ENCODE data around the gene KDM5B.

The KDM5B gene

DNA sequence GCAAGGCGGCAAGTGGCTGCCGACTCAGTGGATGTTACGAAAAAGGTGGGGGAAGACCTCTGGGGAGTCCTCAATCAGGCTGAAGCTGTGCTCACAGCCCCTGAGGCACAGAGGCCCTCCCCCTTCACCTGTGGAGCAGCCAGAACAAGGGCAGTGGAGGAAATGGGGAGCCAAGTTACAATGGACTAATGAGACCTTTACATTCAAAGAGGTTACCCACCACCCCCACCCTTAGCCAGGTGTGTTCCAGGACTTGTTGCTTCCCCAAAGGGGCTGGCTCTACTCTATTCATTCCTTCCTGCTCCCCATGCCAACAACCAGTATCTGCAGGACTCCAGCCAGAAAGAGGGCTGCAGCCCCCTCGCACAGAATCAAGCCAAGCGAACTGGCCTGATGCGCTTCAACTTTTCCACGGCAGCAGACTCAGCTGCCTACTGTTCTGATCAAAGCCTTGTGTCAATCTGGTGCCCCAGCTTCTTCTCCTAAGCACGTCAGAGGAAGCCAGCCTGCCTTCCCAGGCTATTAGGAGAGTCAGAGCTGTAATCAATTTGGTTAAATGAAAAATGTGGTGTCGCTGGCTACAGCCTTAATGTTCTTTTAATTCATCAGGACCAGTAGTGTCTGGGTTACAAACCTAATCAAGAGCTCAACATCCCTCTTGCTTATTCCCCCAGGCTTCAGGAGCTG, 96.1 kb downstream of the KDM5B start:
- Histone ChIP-seq H3K4me1 (ENCODE audit: control insufficient read depth, insufficient read depth, low read length) (peaks cover 38% of the 10 kb centered on the region), H3K4me3 (ENCODE audit: low read depth, low read length) (no peak overlapping the region), H3K27me3 (ENCODE audit: control insufficient read depth, insufficient read depth, low read length) (peaks cover 48% of the 10 kb centered on the region), H3K9ac (ENCODE audit: low read depth, low read length) (no peak overlapping the region), H3K36me3 (ENCODE audit: control insufficient read depth, insufficient read depth, low read length) (no peaks in the 10 kb centered on the region), H3K27ac (ENCODE audit: low read depth, low read length) (no peak overlapping the region), H3K9me3 (ENCODE audit: control insufficient read depth, insufficient read depth, low read length) (no peaks in the 10 kb centered on the region)

DNA sequence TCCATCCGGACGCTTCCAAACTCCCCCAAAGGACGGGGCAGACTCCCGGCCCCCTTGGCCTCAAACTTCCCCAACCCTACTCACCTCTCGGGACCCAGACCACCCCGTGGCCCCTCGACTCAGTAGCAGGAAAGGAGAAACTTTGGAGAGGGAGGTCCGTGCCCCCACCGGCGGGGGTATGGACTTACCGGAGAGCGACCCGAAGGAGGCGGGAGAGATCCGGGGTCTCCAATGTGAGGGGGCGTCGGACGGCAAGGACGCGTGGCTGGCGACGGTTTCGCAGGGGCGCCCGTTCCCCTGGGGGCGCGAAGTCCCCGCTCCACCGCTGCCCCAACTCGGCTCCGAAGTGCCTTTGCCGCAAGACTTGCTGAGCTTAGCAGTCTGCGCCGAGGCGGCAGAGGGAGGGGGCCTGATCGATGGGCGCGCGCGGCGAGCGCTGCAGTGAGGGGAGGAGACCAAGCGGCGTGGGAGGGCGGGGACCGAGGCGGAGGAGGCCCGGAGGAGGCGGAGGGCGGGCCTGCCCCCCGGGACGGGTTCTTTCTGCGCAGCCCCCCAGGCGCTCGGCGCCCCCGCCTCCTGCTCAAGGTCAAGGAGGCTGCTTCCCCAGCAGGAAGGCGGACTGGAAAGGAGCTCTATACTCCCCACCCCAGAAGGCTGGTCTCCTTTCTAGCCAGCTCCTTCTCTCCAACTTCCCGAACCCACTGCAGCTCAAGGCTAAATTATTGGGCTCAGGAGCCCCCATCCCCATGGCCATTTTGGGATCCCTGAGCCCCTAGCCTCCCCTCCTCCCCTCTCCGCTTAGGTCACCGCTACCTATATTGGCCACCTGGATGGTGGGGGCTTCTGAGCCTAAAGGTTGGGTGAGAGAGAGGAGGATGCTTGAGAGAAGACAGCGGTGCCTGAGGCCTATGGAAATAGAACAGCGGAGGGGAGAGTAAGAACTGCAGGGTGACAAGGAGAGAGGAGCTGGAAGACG, 97.9 kb downstream of the KDM5B start, which contains the start of gene SYT2:
Gene SYT2, minus strand, starts transcription at position 385 of the 976 bp plus-strand sequence. CDS start 104,682 bp downstream, outside the sequence.
- H3K27me3 ChIP-seq (ENCODE audit: control insufficient read depth, insufficient read depth, low read length) = peaks cover 48% of the 10 kb centered on the region
- peak within 1 kb of the TSS; percentile 20; the same call in 1 of the 2 replicates for H3K9ac ChIP-seq (ENCODE audit: low read depth, low read length)
- no peaks in the 10 kb centered on the region for H3K36me3 ChIP-seq (ENCODE audit: control insufficient read depth, insufficient read depth, low read length)
- H3K27ac ChIP-seq (ENCODE audit: low read depth, low read length) = no peak within 1 kb of the TSS
- H3K9me3 ChIP-seq (ENCODE audit: control insufficient read depth, insufficient read depth, low read length) = no peaks in the 10 kb centered on the region
- H3K4me3 ChIP-seq (ENCODE audit: low read depth, low read length) = peak within 1 kb of the TSS; percentile 76
- peaks cover 31% of the 10 kb centered on the region for H3K4me1 ChIP-seq (ENCODE audit: control insufficient read depth, insufficient read depth, low read length)

DNA sequence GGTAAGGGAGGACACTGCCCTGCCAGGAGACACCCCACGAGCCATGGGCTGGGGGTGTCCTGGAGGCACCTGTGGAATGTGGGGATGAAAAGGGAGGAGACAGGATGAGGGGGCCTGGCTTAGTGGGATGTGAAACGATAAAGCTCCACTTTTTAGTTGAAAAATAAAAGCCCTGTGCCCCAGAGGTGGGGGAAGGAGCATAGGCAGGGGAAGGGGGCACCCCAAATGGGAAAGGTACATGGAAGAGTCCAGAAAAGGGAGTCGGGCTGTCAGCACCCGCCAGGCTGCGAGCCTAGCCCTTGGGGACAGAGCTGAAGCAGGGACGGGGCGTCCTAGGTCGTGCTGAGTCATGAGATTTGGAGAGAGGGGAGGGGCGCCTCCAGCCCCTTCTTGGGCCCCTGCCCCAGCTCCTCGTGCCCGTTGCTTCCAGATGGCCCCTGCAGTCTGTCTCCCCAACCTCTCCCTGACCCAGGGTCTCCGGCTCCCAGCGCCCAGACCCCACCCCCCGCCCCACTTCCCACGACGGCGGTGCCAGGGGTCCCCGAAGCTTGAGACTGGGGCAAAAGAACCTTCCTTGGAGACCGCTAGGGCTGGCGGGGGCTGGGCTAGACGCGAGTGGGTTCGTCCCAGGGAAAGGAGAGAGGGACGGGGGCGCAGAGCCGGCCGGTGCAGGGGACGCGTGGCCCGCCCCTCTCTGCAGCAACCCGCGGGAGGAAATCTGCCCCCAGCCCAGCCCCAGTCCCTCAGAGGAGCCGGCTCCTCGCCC, 98.8 kb downstream of the KDM5B start:
- H3K4me3 ChIP-seq (ENCODE audit: low read depth, low read length) = peak overlapping the region; percentile 76
- H3K4me1 ChIP-seq (ENCODE audit: control insufficient read depth, insufficient read depth, low read length) = peaks cover 37% of the 10 kb centered on the region

DNA sequence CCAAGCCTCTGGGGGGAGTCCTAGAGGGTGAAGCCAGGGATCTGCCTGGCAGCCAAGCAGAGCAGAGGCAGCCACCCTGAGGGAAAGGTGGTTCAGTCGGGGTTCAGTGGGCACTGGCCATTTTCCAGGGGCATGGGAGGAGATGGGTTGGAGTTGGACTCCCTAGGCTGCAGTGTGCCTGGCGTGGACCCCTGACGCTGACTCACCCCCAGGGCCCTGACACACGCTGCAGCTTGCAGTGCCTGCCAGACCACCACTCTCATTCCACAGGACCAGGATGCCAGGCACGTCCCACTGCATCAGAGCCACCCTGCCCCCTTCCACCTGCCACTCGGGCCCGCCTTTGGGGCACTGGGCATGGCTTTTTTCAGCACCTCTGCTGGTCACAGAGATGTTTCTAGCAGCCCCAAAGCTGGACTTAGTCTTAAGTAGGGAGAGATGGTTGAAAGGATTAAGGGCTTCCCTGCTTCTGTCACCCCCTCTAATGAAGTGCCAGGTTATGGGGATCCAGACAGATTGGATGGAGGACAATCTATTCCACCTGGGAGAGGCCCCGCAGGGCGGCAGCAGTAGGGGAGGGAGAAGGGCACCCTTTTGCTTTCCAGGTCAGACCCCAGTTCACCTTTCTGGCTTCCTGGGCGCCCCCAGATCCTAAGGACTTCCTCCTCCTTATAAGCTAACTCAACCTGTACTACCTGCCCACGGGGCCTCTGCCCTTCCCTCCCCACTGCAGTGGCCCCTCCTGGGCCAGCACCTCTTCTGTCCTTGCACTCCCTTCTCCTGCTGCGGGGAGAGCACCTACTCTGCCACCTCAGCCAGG, 99.6 kb downstream of the KDM5B start:
- H3K36me3 ChIP-seq (ENCODE audit: control insufficient read depth, insufficient read depth, low read length) = no peaks in the 10 kb centered on the region
- H3K4me3 ChIP-seq (ENCODE audit: low read depth, low read length) = peak overlapping the region; percentile 76; the same call in 1 of the 2 replicates
- H3K9ac ChIP-seq (ENCODE audit: low read depth, low read length) = no peak overlapping the region

More for the DNA sequence above, 98.8 kb downstream of the KDM5B start:
- H3K9me3 ChIP-seq (ENCODE audit: control insufficient read depth, insufficient read depth, low read length) = no peaks in the 10 kb centered on the region
- H3K27me3 ChIP-seq (ENCODE audit: control insufficient read depth, insufficient read depth, low read length) = peaks cover 48% of the 10 kb centered on the region
- H3K27ac ChIP-seq (ENCODE audit: low read depth, low read length) = no peak overlapping the region
- H3K9ac ChIP-seq (ENCODE audit: low read depth, low read length) = 0 out of 2 replicates have a peak overlapping the region, but pooled peaks have one; percentile 20
- no peaks in the 10 kb centered on the region for H3K36me3 ChIP-seq (ENCODE audit: control insufficient read depth, insufficient read depth, low read length)

DNA sequence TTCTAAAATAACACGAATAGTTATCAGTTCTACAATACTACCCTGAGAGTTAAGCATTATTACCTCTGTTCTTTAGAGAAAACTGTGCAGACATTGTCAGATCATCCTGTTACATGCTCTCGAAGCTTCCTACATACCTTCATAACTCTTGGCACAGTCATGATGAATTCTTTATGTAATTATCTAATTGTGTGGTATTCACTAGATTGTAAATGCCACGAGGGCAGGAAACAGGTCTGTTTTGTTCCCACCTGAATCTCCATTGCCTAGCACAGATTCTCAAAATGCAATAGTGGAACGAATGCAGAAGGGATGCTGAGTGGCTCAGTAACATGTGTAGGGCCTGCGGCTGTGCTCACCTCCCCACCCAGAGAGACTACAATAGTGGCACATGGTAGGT, 101.4 kb downstream of the KDM5B start:
- H3K27ac ChIP-seq (ENCODE audit: low read depth, low read length) = no peak overlapping the region
- peaks cover 36% of the 10 kb centered on the region for H3K27me3 ChIP-seq (ENCODE audit: control insufficient read depth, insufficient read depth, low read length)
- no peaks in the 10 kb centered on the region for H3K9me3 ChIP-seq (ENCODE audit: control insufficient read depth, insufficient read depth, low read length)
- H3K4me3 ChIP-seq (ENCODE audit: low read depth, low read length) = no peak overlapping the region
- H3K9ac ChIP-seq (ENCODE audit: low read depth, low read length) = no peak overlapping the region
- H3K36me3 ChIP-seq (ENCODE audit: control insufficient read depth, insufficient read depth, low read length) = no peaks in the 10 kb centered on the region
- H3K4me1 ChIP-seq (ENCODE audit: control insufficient read depth, insufficient read depth, low read length) = peaks cover 22% of the 10 kb centered on the region

More for the DNA sequence above, 99.6 kb downstream of the KDM5B start:
- Histone ChIP-seq H3K9me3 (ENCODE audit: control insufficient read depth, insufficient read depth, low read length) (no peaks in the 10 kb centered on the region), H3K27ac (ENCODE audit: low read depth, low read length) (no peak overlapping the region), H3K4me1 (ENCODE audit: control insufficient read depth, insufficient read depth, low read length) (peaks cover 37% of the 10 kb centered on the region), H3K27me3 (ENCODE audit: control insufficient read depth, insufficient read depth, low read length) (peaks cover 48% of the 10 kb centered on the region)

DNA sequence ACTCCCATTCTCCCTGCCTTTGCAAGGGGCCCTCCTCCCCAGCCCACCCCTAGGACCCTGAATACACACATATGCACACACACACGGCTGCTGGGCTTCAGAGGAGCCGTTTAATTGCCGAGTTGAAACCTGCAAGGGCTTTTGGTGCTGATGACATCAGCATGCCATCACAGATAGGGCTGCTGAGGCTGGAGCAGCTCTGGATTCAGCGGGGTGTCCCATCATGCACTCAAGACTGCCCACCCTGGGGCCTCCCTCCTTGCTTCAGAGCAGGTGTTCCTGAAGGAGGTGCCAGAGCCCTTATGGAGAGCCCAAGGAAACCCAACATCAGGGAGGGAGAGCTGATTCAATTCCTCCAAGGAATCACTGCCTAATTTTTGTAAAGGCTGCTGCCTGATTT, 103.6 kb downstream of the KDM5B start:
- Histone ChIP-seq H3K27ac (ENCODE audit: low read depth, low read length) (no peak overlapping the region), H3K4me1 (ENCODE audit: control insufficient read depth, insufficient read depth, low read length) (peaks cover 12% of the 10 kb centered on the region; the same call in 1 of the 2 replicates), H3K4me3 (ENCODE audit: low read depth, low read length) (no peak overlapping the region), H3K36me3 (ENCODE audit: control insufficient read depth, insufficient read depth, low read length) (no peaks in the 10 kb centered on the region), H3K27me3 (ENCODE audit: control insufficient read depth, insufficient read depth, low read length) (peaks cover 15% of the 10 kb centered on the region), H3K9ac (ENCODE audit: low read depth, low read length) (no peak overlapping the region), H3K9me3 (ENCODE audit: control insufficient read depth, insufficient read depth, low read length) (no peaks in the 10 kb centered on the region)

DNA sequence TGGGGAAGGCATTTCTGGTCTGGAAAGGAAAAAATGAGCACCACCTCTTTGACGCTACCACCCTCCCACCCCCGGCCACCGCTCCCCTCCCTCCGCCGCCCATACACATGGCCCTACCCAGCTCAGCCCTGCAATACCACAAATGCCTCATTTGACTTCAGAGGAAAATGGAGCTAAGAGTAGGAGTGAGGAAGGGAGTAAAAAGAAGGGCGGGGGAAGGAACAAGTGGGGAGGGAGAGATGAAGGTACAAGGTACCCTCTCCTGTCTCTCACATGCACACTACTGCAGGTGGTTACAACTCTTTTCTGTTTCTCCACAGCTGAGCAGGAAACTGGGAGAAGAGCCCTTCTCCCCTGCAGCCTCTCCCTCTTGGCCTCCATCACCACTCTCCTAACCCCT, 105.0 kb downstream of the KDM5B start:
- peaks cover 7% of the 10 kb centered on the region; the same call in 1 of the 2 replicates for H3K4me1 ChIP-seq (ENCODE audit: control insufficient read depth, insufficient read depth, low read length)
- no peak overlapping the region for H3K9ac ChIP-seq (ENCODE audit: low read depth, low read length)
- H3K36me3 ChIP-seq (ENCODE audit: control insufficient read depth, insufficient read depth, low read length) = no peaks in the 10 kb centered on the region
- no peaks in the 10 kb centered on the region for H3K9me3 ChIP-seq (ENCODE audit: control insufficient read depth, insufficient read depth, low read length)
- no peak overlapping the region for H3K4me3 ChIP-seq (ENCODE audit: low read depth, low read length)
- H3K27me3 ChIP-seq (ENCODE audit: control insufficient read depth, insufficient read depth, low read length) = peaks cover 2% of the 10 kb centered on the region; the same call in 1 of the 2 replicates
- H3K27ac ChIP-seq (ENCODE audit: low read depth, low read length) = no peak overlapping the region

DNA sequence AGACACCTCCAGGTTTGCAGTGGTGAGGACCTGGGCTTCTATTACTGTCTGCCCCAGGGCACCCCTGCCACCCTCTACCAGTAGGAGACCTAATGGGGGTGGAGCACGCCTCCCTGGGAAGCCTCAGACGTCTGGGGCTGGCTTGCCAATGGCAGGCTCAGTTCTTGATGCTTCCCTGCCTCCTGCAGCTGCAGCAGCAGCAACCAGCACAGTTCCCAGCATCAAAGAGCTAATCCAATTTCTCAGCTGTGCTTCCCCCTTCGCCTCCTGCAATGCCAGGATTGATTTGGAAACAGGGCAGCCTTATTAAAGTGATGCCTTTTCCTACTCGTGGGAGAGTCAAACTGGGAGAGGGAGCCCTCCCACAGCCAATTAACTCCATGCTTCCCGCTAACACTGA, 106.1 kb downstream of the KDM5B start:
- Histone ChIP-seq H3K4me3 (ENCODE audit: low read depth, low read length) (no peak overlapping the region), H3K9ac (ENCODE audit: low read depth, low read length) (no peak overlapping the region), H3K36me3 (ENCODE audit: control insufficient read depth, insufficient read depth, low read length) (no peaks in the 10 kb centered on the region), H3K27me3 (ENCODE audit: control insufficient read depth, insufficient read depth, low read length) (no peaks in the 10 kb centered on the region; the same call in 1 of the 2 replicates), H3K4me1 (ENCODE audit: control insufficient read depth, insufficient read depth, low read length) (peaks cover 7% of the 10 kb centered on the region; the same call in 1 of the 2 replicates), H3K27ac (ENCODE audit: low read depth, low read length) (no peak overlapping the region), H3K9me3 (ENCODE audit: control insufficient read depth, insufficient read depth, low read length) (no peaks in the 10 kb centered on the region)

DNA sequence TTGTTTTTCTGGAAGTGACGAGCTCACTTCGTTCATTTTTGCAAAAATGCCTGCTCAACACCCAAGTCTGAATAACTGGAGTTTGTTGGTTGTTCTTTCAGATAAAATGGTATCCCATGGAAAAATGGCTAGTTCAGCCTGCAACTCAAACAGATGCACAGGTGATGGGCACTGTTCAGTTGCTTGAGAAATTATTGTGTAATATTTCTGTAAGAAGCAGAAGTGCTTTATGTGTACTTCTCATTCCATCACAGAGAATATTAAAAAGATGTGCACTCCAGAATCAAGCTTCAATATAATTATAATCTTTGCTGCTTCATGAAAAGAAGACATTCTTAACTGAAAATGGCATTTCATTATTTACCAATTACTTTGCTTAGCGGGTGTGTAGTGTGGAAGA, 107.0 kb downstream of the KDM5B start:
- Histone ChIP-seq H3K9ac (ENCODE audit: low read depth, low read length) (no peak overlapping the region), H3K4me1 (ENCODE audit: control insufficient read depth, insufficient read depth, low read length) (peaks cover 7% of the 10 kb centered on the region; the same call in 1 of the 2 replicates), H3K27me3 (ENCODE audit: control insufficient read depth, insufficient read depth, low read length) (no peaks in the 10 kb centered on the region; the same call in 1 of the 2 replicates), H3K9me3 (ENCODE audit: control insufficient read depth, insufficient read depth, low read length) (no peaks in the 10 kb centered on the region), H3K36me3 (ENCODE audit: control insufficient read depth, insufficient read depth, low read length) (no peaks in the 10 kb centered on the region), H3K27ac (ENCODE audit: low read depth, low read length) (no peak overlapping the region), H3K4me3 (ENCODE audit: low read depth, low read length) (no peak overlapping the region)

DNA sequence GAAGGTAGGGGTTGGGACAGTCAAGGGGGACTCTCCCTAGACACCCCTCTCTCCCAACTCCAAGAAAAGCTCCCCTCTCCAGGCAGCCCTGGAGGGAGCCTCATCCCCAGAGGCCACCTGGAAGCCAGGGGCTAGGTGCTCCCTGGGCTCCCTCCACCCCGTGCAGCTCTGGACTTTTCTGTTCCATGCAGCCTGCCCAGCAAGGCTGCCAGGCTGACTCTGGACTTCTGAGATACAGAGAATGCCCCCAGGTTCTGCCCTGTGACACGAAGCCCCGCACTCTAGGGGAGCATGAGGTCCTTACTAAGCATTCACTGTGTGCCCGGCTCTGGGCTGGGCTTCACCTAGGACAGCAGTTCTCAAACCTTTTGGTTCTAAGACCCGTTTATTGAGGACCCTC, 108.2 kb downstream of the KDM5B start:
- Histone ChIP-seq H3K27ac (ENCODE audit: low read depth, low read length) (no peak overlapping the region), H3K36me3 (ENCODE audit: control insufficient read depth, insufficient read depth, low read length) (no peaks in the 10 kb centered on the region), H3K4me1 (ENCODE audit: control insufficient read depth, insufficient read depth, low read length) (peaks cover 3% of the 10 kb centered on the region; the same call in 1 of the 2 replicates), H3K27me3 (ENCODE audit: control insufficient read depth, insufficient read depth, low read length) (no peaks in the 10 kb centered on the region; the same call in 1 of the 2 replicates), H3K9ac (ENCODE audit: low read depth, low read length) (no peak overlapping the region), H3K9me3 (ENCODE audit: control insufficient read depth, insufficient read depth, low read length) (no peaks in the 10 kb centered on the region), H3K4me3 (ENCODE audit: low read depth, low read length) (no peak overlapping the region)

All from HUES48 (cell line).